Activated naive CD8-positive, alpha-beta T cell treated with anti-CD3 and anti-CD28 coated beads, Interleukin-2, amount 10 ng/mL, durations not matched to agents 7 days and 5 days (primary cell): Measurements from ENCODE around the gene RNU6-7. TPM values are rescaled to one million over a fixed set of nuclear protein-coding genes. Genes with fewer than 3 reads are reported as not detected.

Experiments used
- ATAC-seq: fragments of 150-1000 bp; cut with Tn5 transposase; one replicate; pipeline ENCODE4 v1.10.0; 2021; ENCODE audit warnings: low read depth, moderate library complexity
- POLR2A ChIA-PET: fragments of 350-600 bp; sonication (Branson Sonifier 250); formaldehyde crosslinking; loops from one replicate; lab custom pipeline; 2021; ENCODE audit warnings: antibody characterized with exemption; lab: Charles Lee
- DNase-seq: peaks from one replicate; pipeline ENCODE4 v3.0.0; 2021
- H3K27ac Mint-ChIP-seq: one replicate; pipeline ENCODE4 v1.8.0; 2022; ENCODE audit warnings: mild to moderate bottlenecking, mixed read lengths
- H3K27me3 Mint-ChIP-seq: one replicate; pipeline ENCODE4 v1.8.0; 2022; ENCODE audit warnings: mild to moderate bottlenecking, moderate library complexity, mixed read lengths
- H3K36me3 Mint-ChIP-seq: one replicate; pipeline ENCODE4 v1.8.0; 2021; ENCODE audit warnings: mild to moderate bottlenecking, mixed read lengths
- H3K4me1 Mint-ChIP-seq: one replicate; pipeline ENCODE4 v1.8.0; 2021; ENCODE audit warnings: mixed read lengths
- H3K4me3 Mint-ChIP-seq: one replicate; pipeline ENCODE4 v1.8.0; 2022; ENCODE audit warnings: mild to moderate bottlenecking, moderate library complexity, mixed read lengths
- H3K9me3 Mint-ChIP-seq: one replicate; pipeline ENCODE4 v1.8.0; 2021; ENCODE audit warnings: mixed read lengths
- total RNA-seq, 2 experiments: library from RNA; stranded (reverse); gene quantifications; one replicate each; pipeline ENCODE4 v1.2.3, GENCODE V29; 2021

The RNU6-7 gene
- total RNA-seq, 2 experiments from 2014 or later: not detected

GRCh38 chr14:32211068-32211404 is 9.2 kb downstream of the RNU6-7 start:
- ATAC-seq: no peak
- Mint-ChIP-seq H3K27ac (no peak overlapping the region), H3K27me3 (peaks cover 6% of the 10 kb centered on the region), H3K36me3 (no peaks in the 10 kb centered on the region), H3K4me3 (no peak overlapping the region), H3K9me3 (no peaks in the 10 kb centered on the region), H3K4me1 (peaks cover 5% of the 10 kb centered on the region)
- POLR2A ChIA-PET: no interaction called here
- DNase-seq: no peak

DNA sequence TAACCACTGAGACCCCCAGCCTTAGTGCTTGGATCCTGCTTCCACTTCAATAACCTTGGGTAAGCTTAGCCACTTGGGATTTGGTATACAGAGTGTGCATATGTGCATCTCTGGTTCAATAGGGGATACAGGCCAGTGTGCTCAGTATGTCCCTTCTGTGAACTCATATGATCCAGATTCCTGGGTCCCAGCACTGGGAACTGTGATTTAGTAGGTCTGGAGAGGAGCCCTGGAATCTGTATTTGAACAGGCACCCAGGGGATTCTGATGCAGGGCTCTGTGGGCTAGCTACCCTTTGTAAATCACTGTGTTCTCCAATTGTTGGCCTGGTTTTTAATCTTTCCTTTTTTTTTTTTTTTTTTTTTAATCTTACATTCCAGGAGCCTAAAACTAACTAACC is 11.0 kb downstream of the RNU6-7 start:
- Mint-ChIP-seq H3K36me3 (no peaks in the 10 kb centered on the region), H3K27me3 (peaks cover 5% of the 10 kb centered on the region), H3K4me3 (no peak overlapping the region), H3K27ac (no peak overlapping the region), H3K9me3 (no peaks in the 10 kb centered on the region), H3K4me1 (peaks cover 1% of the 10 kb centered on the region)
- POLR2A ChIA-PET: no interaction called here
- DNase-seq (no peak), ATAC-seq (no peak)

DNA sequence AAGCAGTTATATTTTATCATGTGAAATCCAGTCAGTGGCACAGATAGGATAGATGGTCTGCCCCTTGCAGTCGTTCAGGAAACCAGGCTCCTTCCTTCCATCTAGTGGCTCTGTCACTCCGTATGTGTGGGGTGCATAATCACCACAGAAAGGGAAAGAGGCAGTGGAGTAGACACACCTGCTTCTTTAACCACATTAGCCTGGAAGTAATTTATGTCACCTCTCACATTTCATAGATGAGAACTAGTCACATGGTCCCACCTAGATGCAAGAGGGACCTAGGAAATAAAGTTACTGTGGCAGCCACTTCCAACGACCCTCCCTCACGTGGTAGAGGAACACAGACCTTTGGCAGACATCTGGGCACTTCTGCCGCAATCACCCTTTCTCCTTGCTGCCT is 15.5 kb downstream of the RNU6-7 start:
- H3K4me3 Mint-ChIP-seq: no peak overlapping the region
- H3K36me3 Mint-ChIP-seq: no peaks in the 10 kb centered on the region
- H3K9me3 Mint-ChIP-seq: no peaks in the 10 kb centered on the region
- POLR2A ChIA-PET: no interaction called here
- no peak overlapping the region for H3K27ac Mint-ChIP-seq
- H3K27me3 Mint-ChIP-seq: no peaks in the 10 kb centered on the region
- no peak for ATAC-seq
- no peak for DNase-seq
- peaks cover 1% of the 10 kb centered on the region for H3K4me1 Mint-ChIP-seq

GRCh38 chr14:32224737-32225377 is 23.0 kb downstream of the RNU6-7 start:
- Mint-ChIP-seq H3K9me3 (no peaks in the 10 kb centered on the region), H3K4me1 (no peaks in the 10 kb centered on the region), H3K36me3 (peaks cover 2% of the 10 kb centered on the region), H3K27me3 (no peaks in the 10 kb centered on the region), H3K27ac (no peak overlapping the region), H3K4me3 (no peak overlapping the region)
- POLR2A ChIA-PET: no interaction called here
- DNase-seq (no peak), ATAC-seq (no peak)

GRCh38 chr14:32225378-32225920 is 23.6 kb downstream of the RNU6-7 start:
- POLR2A ChIA-PET: no interaction called here
- no peaks in the 10 kb centered on the region for H3K4me1 Mint-ChIP-seq
- no peak for DNase-seq
- no peak for ATAC-seq
- no peaks in the 10 kb centered on the region for H3K27me3 Mint-ChIP-seq
- no peak overlapping the region for H3K4me3 Mint-ChIP-seq
- H3K36me3 Mint-ChIP-seq: peaks cover 2% of the 10 kb centered on the region
- H3K9me3 Mint-ChIP-seq: no peaks in the 10 kb centered on the region
- no peak overlapping the region for H3K27ac Mint-ChIP-seq

GRCh38 chr14:32226056-32226455 is 24.2 kb downstream of the RNU6-7 start:
- Mint-ChIP-seq H3K27ac (no peak overlapping the region), H3K36me3 (peaks cover 2% of the 10 kb centered on the region), H3K4me1 (no peaks in the 10 kb centered on the region), H3K27me3 (no peaks in the 10 kb centered on the region), H3K9me3 (no peaks in the 10 kb centered on the region), H3K4me3 (no peak overlapping the region)
- DNase-seq (no peak), ATAC-seq (no peak)
- POLR2A ChIA-PET: no interaction called here

DNA sequence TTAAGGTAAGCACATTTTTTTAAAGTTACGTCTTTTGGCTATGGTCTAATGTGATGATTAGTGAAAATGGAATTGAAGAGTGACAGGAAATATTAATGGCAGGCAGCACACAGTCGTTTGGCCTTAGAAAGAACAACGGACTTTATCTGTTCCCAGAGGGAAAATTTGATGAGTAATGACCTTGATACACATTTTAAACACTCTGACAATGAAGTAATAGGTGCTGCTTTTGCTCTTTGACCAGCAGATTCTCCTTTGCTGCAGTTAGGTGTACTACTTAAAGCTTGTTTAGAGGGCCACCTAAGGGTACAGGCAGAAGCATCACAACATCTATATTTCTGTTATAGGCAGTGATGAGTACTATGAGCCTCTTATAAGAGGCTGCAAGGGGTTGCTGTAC is 28.3 kb downstream of the RNU6-7 start:
- ATAC-seq (no peak), DNase-seq (no peak)
- Mint-ChIP-seq H3K9me3 (no peaks in the 10 kb centered on the region), H3K4me1 (peaks cover 2% of the 10 kb centered on the region), H3K27me3 (no peaks in the 10 kb centered on the region), H3K27ac (no peak overlapping the region), H3K4me3 (no peak overlapping the region), H3K36me3 (no peaks in the 10 kb centered on the region)
- POLR2A ChIA-PET: no interaction called here

DNA sequence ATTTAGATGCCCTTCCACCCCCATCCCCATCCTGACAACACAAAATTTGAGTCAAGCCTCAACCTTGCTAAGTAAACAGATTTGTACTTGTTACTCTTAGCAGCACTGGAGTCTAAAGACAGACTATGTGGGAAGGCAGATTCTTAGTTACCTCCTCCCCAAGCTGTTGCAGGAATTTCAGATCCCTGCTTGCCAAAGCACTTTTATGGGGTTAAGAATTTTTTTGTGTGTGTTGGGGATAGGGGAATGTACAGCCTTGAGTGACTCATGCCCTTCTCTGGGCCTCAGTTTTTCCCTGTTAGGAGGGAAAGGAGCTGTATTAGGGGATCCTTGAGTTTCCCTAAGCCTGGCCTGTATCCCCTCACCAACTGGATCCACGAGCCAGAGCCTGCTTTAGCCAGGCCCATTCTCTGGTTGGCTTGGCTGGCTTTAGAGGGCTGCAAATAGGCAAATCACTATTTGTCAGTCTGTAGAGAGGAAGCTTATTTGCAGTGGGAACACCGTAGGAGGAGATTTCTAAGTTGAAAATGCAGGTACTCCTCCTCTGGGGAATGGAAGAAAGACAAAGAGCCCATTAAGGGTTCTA is 28.9 kb downstream of the RNU6-7 start:
- no peak for DNase-seq
- no peaks in the 10 kb centered on the region for H3K9me3 Mint-ChIP-seq
- no peaks in the 10 kb centered on the region for H3K27me3 Mint-ChIP-seq
- H3K4me1 Mint-ChIP-seq: peaks cover 2% of the 10 kb centered on the region
- POLR2A ChIA-PET: no interaction called here
- no peaks in the 10 kb centered on the region for H3K36me3 Mint-ChIP-seq
- no peak overlapping the region for H3K27ac Mint-ChIP-seq
- ATAC-seq: no peak
- H3K4me3 Mint-ChIP-seq: no peak overlapping the region

DNA sequence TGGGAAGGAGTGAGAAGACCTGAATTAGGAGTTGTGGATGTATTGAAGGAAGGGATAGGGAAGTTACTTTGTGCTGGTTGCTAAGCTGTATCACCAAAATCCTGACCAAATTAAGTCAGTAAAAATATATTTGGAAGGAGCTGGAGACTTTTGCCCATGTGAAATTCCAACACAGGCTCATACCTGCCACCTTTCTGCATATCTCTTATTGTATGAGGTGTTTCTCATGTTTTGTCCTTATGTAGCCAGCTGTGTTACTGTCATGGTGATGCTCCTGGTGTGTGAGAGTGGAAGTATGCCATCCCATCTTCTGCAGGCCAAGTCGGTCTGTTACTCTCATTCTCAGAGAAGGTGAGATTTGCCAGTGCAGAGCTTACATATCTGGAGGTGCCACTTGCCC is 30.6 kb downstream of the RNU6-7 start:
- H3K9me3 Mint-ChIP-seq: peaks cover 4% of the 10 kb centered on the region
- ATAC-seq: no peak
- peaks cover 2% of the 10 kb centered on the region for H3K27me3 Mint-ChIP-seq
- H3K27ac Mint-ChIP-seq: no peak overlapping the region
- no peak overlapping the region for H3K4me3 Mint-ChIP-seq
- POLR2A ChIA-PET: no interaction called here
- H3K4me1 Mint-ChIP-seq: peaks cover 2% of the 10 kb centered on the region
- DNase-seq: no peak
- no peaks in the 10 kb centered on the region for H3K36me3 Mint-ChIP-seq

- H3K4me3 Mint-ChIP-seq: no peak overlapping the region
- POLR2A ChIA-PET: no interaction called here
- peaks cover 4% of the 10 kb centered on the region for H3K27me3 Mint-ChIP-seq
- H3K36me3 Mint-ChIP-seq: no peaks in the 10 kb centered on the region
- no peak for ATAC-seq
- DNase-seq: no peak
- H3K4me1 Mint-ChIP-seq: peaks cover 2% of the 10 kb centered on the region
- H3K9me3 Mint-ChIP-seq: peaks cover 5% of the 10 kb centered on the region
- H3K27ac Mint-ChIP-seq: no peak overlapping the region
Observed at GRCh38 chr14:32233260-32233659, 31.4 kb downstream of the RNU6-7 start.

DNA sequence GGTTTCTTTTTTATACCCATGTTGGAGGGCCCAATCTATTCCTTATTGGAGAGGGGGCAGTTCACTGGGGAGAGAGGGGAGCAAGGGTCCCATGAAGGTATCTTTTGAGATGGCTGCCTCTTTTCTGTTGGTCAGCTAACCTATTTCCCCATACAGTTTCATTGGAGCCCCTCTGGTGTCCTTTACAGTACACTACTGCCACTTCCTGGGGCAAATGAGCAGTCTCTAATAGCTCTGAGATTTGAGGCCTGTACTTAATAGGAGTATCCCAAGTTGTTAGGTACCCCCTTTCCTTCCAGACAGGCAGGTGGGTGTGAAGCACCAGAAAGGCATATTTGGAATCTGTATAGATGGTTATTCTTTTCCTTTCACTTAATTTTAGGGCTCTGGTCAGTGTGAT is 42.6 kb downstream of the RNU6-7 start:
- POLR2A ChIA-PET: no interaction called here
- no peak for DNase-seq
- H3K27ac Mint-ChIP-seq: no peak overlapping the region
- ATAC-seq: no peak
- no peaks in the 10 kb centered on the region for H3K9me3 Mint-ChIP-seq
- H3K4me1 Mint-ChIP-seq: no peaks in the 10 kb centered on the region
- H3K4me3 Mint-ChIP-seq: no peak overlapping the region
- no peaks in the 10 kb centered on the region for H3K36me3 Mint-ChIP-seq
- H3K27me3 Mint-ChIP-seq: no peaks in the 10 kb centered on the region

DNA sequence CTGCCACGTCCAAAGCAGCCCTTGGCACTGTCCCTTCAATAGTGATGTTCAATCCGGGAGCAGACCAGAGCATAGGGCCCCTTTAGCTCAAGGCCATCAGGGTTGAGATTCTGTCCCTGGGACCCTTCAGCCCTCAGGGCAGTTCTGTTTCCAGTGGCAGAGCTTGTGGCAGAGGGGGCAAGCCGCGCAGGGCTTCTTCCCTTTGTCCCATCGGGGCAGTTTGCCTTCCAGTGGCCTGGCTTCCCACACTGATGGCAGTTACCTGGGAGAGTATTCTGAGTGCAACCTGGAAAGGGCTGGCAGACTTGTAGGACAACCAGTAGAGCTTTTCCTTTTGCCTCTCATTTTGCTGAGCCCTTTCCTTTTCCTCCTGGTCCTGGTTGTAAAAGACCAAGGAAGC is 44.9 kb downstream of the RNU6-7 start:
- POLR2A ChIA-PET: no interaction called here
- Mint-ChIP-seq H3K4me1 (no peaks in the 10 kb centered on the region), H3K27me3 (no peaks in the 10 kb centered on the region), H3K9me3 (no peaks in the 10 kb centered on the region), H3K27ac (no peak overlapping the region), H3K4me3 (no peak overlapping the region), H3K36me3 (no peaks in the 10 kb centered on the region)
- DNase-seq: no peak
- ATAC-seq: no peak

- Mint-ChIP-seq H3K9me3 (no peaks in the 10 kb centered on the region), H3K27me3 (no peaks in the 10 kb centered on the region)
Observed at GRCh38 chr14:32249371-32249770, 47.5 kb downstream of the RNU6-7 start.

GRCh38 chr14:32249780-32250179 is 47.9 kb downstream of the RNU6-7 start:
- no peak for ATAC-seq
- no peaks in the 10 kb centered on the region for H3K4me1 Mint-ChIP-seq
- POLR2A ChIA-PET: interaction anchor here (0.9 kb wide), 1 partner anchor 173 kb away, joined by 3 read pairs; no protein-coding TSS in a partner anchor
- no peaks in the 10 kb centered on the region for H3K36me3 Mint-ChIP-seq
- H3K9me3 Mint-ChIP-seq: no peaks in the 10 kb centered on the region
- H3K27me3 Mint-ChIP-seq: no peaks in the 10 kb centered on the region
- no peak overlapping the region for H3K27ac Mint-ChIP-seq
- H3K4me3 Mint-ChIP-seq: no peak overlapping the region
- DNase-seq: no peak

More at GRCh38 chr14:32249371-32249770, 47.5 kb downstream of the RNU6-7 start:
- no peaks in the 10 kb centered on the region for H3K4me1 Mint-ChIP-seq
- ATAC-seq (no peak), DNase-seq (no peak)
- no peak overlapping the region for H3K27ac Mint-ChIP-seq
- POLR2A ChIA-PET: interaction anchor here (0.9 kb wide), 1 partner anchor 173 kb away, joined by 3 read pairs; no protein-coding TSS in a partner anchor
- no peaks in the 10 kb centered on the region for H3K36me3 Mint-ChIP-seq
- no peak overlapping the region for H3K4me3 Mint-ChIP-seq
